Ammon's horn (tissue), 1 donor: ENCODE data around the gene VTI1B.
A peak's percentile ranks its signal among the peaks of the same experiment; 100 is the strongest.

Source experiments
- DNase-seq: peaks from one replicate; pipeline ENCODE4 v3.0.0-alpha.2; 2016; ENCODE audit warnings: low spot score

VTI1B gene

DNA sequence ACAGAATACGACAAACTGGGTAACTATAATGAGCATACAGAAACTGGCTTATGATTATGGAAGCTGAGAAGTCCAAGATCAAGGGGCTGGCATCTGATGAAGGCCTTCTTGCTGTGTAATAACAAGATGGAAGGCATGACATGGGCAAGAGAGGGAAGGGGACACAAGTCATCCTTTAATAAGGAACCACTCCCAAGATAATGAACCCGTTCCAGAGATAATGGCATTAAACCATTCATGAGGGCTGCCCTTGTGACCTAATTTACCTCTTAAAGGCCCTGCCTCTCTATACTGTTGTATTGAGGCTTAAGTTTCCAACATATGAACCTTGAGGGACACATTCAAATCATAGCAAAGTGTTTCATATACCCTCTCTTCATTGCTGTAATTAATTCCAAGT lies 4.6 kb upstream of the VTI1B start:
- no peak for DNase-seq

DNA sequence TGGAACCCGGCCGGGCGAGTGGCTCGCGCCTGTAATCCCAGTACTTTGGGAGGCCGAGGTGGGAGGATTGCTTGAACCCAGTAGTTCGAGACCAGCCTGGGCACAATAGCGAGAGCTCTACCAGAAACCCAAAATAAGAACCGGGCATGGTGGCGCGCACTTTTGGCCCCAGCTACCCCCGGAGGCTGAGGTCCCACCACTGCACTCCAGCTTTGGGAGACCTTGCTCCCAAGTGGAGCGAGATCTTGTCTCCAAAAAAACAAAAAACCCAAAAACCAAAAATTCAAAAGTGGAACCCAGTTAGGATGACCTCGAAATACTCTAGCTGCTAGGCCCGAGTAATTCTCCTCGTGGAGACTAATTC lies 769 bp upstream of the VTI1B start:
- no peak for DNase-seq

DNA sequence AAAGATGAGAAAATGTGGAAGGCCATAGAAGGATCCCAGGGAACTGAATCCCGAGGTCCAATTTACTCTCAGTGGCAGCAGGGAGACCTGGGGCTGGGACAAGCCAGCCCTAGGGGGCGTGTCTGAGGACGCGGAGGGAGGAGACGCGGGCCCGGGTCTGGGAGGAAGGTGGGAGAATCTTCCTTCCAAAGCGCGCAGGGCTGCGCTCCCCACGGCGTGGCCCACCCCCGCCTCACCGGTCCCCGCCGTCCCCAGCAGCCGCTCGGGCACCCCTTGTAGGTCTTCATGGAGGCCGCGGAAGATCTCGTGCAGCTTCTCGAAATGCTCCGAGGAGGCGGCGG lies 323 bp downstream of the VTI1B start:
- peak; percentile 77 for DNase-seq

DNA sequence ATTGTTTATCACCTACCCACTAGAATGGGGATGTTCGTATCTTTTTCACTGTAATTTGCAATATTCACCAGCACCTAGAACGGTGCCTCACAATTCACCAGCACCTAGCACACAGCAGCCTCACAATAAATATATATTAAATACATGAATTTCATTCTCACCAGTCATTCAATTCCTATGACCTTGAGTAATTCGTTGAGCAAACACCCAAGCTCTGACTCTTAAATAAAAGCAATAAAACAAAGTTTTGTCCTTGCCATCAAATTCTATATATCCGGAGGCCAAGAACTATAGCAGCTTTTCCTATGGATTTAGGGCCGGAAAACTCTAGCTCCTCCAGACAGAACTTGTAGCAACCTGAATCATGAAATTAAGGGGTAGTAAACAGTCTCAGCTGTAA lies 981 bp downstream of the VTI1B start:
- DNase-seq = no peak

DNA sequence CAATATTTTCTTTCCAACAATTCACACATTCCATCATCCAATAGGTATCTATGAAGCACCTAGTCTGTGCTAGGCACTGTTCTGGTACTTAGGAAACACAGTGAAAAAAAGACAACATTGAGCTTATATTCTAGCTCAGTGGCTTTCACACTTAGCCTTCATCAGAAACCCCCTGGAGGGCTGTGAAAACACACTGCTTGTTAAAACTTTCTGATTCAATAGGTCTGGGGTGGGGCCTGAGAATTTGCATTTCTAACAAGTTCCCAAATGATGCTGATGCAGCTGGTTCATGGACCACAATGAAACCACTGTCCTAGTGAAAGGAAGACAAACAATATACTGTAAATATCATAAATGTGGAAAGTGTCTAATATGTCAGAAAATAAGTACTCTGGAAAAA lies 5.9 kb downstream of the VTI1B start:
- DNase-seq = no peak

DNA sequence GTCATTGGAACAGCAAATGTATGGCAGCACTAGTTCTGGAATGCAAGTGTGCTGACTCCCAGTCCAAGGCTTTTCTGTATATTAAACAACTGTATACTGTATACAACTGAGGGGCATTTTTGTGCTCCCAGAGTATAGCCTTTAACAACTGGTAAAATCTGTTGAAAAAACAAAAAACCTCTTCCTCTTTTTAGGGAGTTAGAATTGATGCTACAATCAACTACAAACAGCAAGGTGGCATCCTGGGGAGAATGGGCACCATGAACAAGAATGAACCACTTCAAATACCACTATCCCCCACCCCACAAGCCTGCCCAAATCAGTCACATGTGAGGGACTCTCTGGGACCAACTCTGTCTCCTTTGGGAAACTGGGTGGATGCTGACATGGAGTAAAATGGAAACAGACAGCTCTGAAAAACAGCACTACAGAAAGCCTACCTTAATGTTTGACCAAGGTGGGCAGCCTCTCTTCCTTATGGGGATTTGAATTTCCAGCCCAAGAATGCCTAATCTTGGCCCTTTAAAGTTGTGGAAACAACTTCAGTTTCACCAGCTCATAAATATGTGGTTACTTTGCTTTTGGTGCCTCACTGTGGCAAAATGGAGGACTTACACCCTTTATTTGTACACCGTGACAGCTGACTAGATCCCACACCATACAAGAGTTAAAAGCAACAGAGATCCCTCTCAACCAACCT lies 7.5 kb downstream of the VTI1B start:
- peak; percentile 78 for DNase-seq

DNA sequence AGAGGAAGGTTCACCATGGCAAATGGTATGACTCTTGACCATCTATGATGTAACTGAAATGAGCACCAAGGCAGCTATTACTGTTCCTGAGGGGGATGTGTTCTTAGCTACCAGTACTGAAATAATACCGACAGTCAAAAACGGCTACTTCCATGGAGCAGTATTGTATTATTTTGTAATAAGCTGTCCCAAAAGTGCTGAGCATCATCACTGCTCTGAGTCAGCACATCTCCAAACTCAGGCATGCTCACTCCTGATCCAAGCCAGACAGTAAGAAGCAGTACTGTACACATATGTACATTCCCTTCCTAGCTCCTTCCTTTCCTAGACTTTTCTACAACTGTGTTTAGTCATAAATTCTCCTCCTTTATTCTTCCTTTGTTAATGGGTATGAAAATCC lies 8.6 kb downstream of the VTI1B start:
- DNase-seq = peak; percentile 29

DNA sequence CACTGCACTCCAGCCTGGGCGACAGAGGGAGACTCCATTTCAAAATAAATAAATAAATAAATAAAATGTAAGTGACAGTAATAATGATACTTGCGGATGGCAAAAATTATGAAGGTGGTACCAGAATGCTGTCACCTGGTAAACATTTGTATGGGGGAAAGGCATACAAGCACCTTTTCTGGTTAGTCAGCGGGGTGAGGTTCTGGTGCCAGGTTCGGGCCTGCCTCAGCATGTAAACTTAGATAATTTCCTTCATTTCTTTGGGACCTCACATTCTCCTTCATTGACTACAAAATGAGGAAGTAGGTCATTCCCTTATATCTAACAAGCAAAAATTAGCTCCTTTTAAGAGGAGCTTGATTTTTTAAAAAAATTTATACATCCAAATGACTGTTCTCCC lies 10.8 kb downstream of the VTI1B start:
- DNase-seq = no peak

DNA sequence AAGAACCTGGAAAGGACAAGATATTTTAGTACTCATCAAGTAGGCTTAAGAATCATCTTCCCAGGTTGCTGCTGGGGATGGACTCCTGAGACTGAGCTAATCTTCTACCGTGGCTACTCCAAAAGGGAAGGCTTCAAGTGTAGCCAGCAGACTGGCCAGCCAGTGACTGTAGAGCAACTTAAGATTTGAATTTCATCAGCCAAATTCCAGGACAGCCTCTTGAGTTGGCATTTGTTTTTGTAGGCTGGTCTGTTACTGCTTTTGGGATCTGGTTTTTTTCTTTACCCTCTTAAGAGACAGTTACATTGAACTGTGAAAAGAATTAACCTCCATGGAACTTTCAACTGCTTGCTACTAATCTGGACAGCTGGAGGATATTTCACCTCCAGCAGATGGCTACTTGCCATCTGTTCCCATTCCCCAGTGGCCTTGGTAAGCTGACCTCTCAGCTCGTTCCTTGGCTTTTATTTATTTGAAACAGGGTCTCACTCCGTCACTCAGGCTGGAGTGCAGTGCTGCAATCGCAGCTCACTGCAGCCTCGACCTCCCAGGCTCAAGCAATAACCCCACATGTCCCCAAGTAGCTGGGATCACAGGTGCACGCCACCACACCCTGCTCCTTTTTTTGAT lies 20.7 kb downstream of the VTI1B start:
- DNase-seq = no peak

DNA sequence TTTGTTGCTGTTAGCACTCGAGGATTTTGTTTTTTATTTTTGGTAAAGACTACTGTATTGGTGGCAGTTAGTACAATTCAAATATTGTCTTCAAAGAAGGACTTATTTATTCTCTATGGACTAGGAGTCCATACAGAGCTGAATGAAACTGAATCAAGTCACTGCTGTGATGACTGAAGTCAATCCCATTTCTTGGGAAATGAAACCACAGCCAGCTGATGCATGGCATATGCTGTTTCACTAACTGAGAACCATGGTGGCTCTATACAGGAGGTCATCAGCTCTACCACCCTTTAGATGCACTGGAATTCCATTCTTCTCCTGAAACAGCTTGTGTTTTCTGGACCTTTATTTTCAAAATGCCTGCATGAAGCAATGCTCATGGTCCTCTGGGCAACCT lies 22.2 kb downstream of the VTI1B start:
- no peak for DNase-seq

DNA sequence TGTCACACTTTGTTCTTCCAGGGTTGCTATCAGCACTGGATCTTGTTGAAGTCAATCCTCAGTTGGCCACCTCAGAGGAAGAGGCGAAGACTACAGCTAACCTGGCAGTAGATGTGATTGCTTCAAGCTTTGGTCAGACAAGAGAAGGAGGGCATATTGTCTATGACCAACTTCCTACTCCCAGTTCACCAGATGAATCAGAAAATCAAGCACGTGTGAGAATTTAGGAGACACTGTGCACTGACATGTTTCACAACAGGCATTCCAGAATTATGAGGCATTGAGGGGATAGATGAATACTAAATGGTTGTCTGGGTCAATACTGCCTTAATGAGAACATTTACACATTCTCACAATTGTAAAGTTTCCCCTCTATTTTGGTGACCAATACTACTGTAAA lies 23.7 kb downstream of the VTI1B start:
- DNase-seq = no peak

DNA sequence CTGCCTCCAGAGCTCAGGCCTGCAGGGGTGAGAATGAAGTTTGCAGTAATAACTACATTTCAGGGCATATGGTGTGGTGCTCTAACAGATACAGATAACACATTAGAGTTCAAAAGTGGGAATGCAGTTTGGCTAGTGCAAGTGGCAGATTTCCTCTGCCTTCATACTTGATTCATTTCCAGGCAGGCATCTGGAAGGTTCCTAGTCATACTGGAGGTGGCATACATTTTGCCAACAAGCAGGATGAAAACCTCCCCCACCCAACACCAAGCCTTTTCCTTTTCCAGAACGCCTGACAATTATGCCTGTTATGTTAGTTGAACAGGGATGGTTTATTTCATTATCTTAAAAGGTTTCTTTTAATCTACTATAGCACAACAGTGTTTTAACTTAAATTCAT lies 24.3 kb downstream of the VTI1B start:
- peak; percentile 54 for DNase-seq

DNA sequence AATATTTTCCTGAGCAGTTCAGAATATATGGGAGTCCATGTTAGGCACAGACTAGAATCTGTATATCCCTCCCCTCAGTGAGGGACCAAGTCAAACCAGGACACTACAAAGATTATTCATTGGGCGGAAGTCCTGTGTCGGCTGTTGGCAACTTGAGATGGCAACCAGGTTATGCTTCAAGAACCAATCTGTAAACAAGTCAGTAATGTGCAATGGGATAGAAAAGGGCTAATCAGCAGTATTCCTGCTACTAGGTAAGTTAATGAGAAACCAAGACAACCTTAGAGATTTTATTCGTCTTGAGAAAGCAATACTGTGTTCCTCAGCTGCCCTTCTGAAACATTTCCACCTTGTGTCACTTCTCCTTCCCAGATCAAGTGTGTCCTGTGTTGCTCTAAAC lies 28.3 kb downstream of the VTI1B start:
- no peak for DNase-seq

DNA sequence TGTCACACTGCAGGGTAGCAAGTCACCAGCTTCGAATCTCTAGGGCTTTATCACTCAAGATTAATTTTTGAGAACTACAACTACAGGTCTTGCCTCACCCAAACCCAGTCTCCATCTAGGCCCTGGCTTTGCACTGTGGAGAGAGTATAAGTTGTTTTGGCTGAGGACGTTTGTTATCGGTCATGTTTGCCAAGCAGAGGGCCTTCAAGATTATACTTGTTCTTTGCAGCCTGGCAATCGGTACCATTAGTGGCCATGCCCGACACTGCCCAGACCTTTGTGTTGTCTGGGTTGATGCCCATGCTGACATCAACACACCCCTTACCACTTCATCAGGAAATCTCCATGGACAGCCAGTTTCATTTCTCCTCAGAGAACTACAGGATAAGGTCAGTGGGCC lies 29.0 kb downstream of the VTI1B start:
- no peak for DNase-seq

DNA sequence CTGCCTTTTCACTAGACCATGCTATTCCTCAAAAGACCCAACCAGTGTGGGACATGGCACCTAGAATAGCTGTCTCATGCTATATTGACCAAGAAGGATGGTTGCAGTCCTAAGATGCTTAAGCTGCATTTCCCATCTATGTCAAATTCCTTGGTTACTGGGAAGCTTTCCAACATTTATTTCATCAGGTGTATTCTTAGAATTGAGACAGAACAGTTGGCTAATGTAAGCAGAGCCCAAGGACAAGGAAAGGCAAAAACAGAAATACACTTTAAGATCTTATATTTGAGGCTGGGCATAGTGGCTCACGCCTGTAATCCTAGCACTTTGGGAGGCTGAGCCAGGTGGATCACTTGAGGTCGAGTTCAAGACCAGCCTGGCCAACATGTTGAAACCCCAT lies 30.0 kb downstream of the VTI1B start:
- no peak for DNase-seq

DNA sequence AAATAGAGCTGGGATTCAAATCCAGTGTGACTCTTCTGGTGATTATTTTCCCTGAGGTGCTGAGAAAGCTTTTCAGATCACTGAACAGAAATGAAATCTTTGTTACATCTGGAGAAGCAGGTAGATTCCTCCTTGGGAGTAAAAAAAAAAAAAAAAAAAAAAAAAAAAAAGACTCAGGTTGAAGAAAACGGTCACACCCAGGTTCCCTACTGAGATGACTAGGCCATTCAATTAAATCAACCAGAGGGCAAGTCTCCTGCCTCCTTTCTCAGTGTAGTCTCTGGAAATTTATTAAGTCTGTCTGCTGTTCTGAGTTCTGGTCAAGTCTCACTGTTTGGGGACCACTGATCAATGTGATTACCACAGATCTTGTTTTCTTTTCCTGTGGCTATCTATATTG lies 30.7 kb downstream of the VTI1B start:
- no peak for DNase-seq

DNA sequence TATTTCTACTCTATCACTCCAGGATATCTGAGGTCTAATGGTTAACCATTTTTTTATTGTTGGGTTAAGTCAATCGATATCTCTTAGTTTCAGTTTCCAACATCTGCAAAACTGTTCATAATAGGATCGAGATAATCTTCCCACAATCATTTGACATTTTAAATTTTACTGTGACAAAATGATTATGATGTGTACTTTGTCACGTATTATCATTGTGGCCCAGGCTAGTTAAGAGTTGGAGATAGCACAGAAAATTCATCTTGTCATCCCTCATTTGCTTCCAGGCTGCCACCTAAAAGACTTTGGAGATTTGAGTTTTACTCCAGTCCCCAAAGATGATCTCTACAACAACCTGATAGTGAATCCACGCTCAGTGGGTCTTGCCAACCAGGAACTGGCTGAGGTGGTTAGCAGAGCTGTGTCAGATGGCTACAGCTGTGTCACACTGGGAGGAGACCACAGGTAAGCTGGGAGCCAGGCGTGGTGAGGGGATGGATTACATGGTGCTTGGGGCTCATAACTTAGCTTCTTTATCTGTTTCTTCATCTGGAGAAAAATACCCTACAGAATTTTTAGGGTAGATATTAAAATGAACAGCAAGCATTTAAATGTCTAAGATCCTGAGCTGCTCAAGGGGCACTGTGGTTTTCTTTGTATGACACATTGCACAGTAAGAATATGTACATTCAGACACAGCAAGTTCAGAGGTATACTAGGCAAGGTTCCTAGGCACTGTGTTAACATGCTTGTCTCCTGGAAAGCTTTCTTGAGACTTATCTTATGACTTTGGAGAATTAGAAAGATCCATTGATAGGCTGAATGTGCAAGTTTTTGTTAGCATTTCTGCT lies 32.3 kb downstream of the VTI1B start:
- no peak for DNase-seq

DNA sequence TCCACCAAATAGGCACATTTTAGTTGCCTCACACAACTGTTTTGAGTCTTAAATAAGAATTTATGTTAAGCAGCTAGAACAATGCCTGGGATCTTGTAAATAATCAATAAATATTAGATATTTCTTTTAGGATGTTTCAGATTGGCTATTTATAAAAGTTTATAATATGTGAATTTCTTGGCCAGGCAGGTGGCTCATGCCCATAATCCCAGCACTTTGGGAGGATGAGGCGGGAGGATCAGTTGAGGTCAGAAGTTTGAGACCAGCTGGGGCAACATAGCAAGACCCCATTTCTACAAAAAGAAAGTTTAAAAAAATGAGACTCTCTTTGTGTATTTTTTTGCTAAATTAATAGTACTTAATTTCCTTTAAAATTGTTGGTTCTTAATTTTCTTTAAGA lies 33.0 kb downstream of the VTI1B start:
- DNase-seq = no peak

DNA sequence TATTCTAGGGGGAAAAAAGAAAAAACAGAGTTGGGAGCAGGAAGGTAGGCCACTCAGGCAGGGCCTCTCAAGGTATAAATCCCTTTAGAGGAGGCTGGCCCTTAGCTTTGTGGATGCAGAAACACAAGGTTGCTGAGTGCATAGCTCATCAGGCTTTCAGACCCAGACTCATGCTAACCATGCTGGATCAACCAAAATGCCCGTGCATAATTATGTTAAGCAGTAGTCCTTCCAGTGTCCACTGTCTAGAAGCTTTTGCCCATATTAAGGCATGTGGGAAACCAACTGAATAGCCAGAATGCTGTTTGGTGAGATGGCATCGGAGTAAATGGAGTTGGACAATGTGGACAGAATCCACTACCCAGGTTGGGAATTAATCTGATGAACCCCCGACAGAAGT lies 35.8 kb downstream of the VTI1B start:
- no peak for DNase-seq

DNA sequence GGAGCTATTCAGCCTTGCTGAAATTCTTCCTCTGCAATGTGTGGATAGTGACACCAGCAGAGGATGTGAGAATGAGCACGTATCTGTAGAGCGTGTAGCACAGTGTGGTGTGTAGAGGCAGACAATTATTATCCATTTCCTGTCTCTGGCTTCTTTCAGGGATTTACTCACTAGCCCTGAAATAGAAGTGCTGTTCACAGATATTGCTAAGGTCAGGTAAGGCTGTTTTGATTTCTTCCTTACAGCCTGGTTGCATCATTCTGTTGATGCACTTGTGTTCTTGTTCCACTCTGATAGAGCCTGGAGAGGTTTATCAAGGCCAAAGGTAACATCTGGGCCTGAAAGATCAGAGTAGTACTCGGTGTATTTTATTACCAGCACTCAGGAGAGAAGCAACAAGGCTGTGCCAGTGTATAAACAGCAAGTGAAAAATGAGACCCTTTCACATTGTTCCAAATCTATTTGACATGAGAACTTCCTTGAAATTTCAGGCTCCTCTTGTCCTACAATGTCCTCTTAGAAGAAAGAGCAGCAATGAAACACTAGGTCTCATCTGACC lies 38.0 kb downstream of the VTI1B start:
- DNase-seq = peak; percentile 30

DNA sequence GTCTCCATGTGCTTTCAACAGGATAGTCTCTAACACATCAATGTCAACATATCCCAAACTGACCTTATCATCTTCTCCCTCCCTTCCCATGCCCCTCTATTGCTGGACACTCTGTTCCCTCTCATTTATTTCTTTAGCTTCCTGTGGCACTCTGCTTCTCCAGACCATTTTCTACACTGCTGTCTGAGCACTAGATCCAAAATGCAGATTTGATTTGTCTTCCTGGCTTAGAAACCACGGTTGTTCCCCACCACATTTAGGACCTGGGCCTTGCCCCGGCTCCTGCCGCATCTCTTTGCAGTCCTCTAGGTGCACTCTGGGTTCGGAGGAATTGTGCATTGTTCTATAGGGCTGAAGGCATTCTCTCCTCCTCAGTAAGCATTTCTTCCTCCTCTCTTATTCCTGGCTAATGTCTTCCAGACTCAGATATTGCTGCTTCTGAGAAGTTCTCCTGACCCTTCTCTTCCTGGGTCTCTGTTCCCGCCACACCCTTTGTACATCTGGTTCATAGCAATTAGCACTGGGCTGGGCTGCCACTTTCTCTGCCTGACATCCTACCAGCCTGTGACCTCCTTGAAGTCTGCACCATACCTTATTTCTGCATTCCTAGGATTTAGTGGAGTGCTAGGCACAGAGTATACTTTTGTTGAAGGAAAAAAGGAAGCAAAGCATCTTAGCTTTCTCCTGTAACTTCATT lies 40.8 kb downstream of the VTI1B start:
- no peak for DNase-seq

DNA sequence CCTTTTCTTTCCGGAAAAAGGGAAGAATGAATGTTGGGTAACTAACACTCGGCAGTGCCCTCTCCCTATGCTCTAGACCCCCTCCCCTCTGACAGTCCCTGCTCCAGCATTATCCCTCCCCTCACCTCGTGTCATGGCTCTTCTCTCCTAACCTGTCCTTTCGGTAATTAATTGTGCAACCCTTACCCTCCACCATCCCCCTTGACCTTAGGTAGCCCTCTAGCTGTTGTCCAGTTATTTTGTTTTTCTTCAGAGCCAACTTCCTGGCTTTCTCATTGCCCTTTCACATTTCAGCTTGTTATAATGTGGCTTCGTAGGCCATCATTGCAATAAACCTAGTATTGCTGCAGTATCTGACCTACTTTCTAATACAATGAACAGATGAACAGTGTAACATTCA lies 43.5 kb downstream of the VTI1B start:
- no peak for DNase-seq

DNA sequence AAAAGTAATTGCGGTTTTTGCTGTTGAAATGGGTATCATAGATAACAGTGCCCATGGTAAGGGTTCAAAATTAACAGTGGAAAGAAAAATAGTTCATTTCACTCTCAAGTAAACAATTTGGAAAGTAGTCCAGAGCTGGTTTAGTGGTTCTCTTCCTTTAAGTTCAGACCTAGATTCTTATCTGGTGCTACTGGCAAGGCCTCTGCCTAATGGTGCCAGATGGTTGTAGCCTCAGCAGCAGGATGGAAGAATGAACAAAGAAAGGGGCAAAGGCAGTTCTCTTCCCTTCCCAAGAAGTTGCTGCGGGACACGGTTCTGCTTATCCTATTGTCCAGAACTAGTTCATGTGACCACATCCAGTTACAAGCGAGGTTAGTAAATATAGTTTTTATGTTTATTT lies 44.2 kb downstream of the VTI1B start:
- no peak for DNase-seq
